GM12865 (cell line): Measurements from ENCODE around the gene ZNF488.
"Not testable (repeated sequence)": the region's sequence is repeated elsewhere in the genome, so short reads cannot be mapped to it uniquely, and the experiment has no call there.

ENCODE experiments used
- DNase-seq: peaks from one replicate; pipeline ENCODE4 v3.0.0; 2010; ENCODE audit warnings: low read depth
- H3K4me3 ChIP-seq: 2 replicates; pipeline ENCODE4 v1.5.1; 2011; ENCODE audit warnings: mild to moderate bottlenecking, low read depth, low read length, control low read depth
- TF ChIP-seq, protein P1 (sequence below): IDR thresholded peaks from 2 replicates; pipeline ENCODE4 v1.5.1; 2011; ENCODE audit warnings: low read length, control low read depth, low read depth, inconsistent platforms; ENCODE audit not compliant: insufficient read depth; ENCODE audit errors: missing control alignments

Gene ZNF488

DNA sequence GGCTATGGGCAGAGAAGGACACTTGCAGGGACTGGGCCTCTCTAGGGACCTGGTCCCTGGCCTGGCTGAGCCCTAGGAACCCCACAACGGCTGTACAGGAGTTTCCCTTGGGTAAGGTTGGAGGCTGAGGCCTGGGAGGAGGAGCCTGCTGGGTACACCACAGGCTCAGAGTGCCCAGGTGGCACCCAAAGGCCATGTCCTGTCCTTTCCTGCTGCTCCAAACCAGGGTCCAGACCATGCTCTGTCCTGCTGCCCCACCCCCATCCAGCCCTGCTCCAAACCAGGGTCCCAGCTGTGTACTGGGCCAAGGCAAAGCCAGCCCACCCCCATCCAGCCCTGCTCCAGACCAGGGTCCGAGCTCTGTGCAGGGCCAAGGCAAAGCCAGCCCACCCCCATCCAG is 35.3 kb upstream of the ZNF488 start:
- no peak overlapping the region for H3K4me3 ChIP-seq
- TF ChIP-seq, protein P1, sequence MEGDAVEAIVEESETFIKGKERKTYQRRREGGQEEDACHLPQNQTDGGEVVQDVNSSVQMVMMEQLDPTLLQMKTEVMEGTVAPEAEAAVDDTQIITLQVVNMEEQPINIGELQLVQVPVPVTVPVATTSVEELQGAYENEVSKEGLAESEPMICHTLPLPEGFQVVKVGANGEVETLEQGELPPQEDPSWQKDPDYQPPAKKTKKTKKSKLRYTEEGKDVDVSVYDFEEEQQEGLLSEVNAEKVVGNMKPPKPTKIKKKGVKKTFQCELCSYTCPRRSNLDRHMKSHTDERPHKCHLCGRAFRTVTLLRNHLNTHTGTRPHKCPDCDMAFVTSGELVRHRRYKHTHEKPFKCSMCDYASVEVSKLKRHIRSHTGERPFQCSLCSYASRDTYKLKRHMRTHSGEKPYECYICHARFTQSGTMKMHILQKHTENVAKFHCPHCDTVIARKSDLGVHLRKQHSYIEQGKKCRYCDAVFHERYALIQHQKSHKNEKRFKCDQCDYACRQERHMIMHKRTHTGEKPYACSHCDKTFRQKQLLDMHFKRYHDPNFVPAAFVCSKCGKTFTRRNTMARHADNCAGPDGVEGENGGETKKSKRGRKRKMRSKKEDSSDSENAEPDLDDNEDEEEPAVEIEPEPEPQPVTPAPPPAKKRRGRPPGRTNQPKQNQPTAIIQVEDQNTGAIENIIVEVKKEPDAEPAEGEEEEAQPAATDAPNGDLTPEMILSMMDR, result no peak
- DNase-seq, result no peak

DNA sequence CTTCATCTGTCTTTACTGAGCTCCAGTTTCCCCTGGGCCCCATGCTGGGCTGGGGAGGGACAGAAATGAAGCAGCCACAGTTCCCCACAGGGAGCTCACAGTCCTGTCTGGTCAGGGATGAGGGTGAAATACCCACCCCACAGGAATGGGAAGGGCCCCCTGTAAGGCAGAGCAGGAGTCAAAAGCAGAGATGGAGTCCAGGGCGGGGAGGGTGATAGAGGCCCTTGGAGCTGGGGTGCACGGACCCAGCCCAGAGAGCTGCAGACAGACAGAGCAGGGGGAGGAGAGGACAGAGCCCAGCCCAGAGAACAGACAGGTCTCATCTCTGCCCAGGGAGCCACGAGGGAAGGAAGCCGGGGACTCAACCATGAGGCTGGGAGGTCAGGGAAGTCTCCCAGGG is 34.9 kb upstream of the ZNF488 start:
- TF ChIP-seq, protein P1, result no peak
- H3K4me3 ChIP-seq, result no peak overlapping the region
- DNase-seq, result no peak

DNA sequence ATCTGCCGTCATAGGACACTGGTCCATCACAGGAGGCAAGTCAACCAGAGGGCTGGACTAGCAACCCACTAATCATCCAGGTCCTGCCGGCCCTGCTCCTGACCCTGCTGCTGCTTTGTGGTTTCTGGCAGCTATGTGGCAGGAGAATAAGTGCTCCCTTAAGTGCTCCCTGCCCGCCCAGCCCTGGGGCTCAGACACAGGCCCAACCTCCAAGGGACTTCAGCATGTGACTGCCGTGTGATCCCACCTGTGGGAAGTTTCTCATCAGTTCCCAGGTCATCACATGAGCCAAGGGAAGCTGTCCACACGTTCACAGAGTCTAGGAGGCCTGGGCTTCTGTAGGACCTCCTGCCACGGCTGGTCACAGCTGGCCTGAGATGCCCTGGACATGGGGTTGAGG is 34.2 kb upstream of the ZNF488 start:
- H3K4me3 ChIP-seq, result no peak overlapping the region
- TF ChIP-seq, protein P1, result no peak
- DNase-seq, result no peak

DNA sequence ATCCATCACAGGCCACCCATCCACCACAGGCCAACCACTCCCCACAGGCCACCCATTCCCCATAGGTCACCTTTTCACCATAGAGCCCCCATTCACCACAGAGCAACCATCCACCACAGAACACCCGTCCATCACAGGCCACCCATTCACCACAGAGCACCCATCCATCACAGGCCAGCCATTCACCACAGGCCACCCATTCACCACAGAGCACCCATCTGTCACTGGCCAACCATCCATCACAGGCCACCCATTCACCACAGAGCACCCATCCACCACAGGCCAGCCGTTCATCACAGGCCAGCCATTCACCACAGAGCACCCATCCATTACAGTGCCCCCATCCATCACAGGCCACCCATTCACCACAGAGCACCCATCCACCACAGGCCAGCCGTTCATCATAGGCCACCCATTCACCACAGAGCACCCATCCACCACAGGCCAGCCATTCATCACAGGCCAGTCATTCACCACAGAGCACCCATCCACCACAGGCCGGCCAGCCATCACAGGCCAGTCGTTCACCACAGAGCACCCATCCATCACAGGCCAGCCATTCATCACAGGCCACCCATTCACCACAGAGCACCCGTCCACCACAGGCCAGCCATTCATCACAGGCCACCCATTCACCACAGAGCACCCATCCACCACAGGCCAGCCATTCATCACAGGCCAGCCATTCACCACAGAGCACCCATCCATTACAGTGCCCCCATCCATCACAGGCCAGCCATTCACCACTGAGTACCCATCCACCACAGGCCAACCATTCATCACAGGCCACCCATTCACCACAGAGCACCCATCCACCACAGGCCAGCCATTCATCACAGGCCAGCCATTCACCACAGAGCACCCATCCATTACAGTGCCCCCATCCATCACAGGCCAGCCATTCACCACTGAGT is 32.5 kb upstream of the ZNF488 start:
- H3K4me3 ChIP-seq, DNase-seq: not testable (repeated sequence)

DNA sequence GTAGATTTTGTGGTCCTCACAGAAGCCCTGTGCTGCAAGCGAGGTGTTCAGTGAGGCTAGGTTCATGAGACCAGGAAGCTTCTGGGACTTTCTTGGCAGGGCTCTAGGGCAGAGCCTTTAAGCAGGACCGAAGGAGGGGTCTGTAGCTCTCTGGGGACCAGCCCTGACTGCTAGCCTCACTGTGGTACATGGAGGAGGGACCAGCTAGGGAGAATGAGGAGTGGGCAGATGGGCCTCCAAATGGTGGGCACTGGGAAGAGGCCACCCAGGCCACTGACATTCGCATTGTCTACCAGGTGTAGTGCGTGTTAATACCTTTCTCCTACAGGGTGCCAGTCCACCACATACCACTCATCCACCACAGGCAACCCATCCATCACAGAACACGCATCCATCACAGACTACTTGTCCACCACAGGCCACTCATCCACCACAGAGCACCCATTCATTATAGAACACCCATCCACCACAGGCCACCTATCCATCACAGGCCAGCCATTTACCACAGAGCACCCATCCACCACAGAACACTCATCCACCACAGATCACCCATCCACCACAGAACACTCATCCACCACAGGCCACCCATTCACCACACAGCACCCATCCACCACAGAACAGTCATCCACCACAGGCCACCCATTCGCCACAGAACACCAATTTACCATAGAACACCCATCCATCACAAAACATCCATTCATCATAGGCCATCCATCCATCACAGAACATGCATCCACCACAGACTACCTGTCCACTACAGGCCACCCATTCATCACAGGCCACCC is 31.6 kb upstream of the ZNF488 start:
- TF ChIP-seq, protein P1, result no peak
- no peak overlapping the region for H3K4me3 ChIP-seq

DNA sequence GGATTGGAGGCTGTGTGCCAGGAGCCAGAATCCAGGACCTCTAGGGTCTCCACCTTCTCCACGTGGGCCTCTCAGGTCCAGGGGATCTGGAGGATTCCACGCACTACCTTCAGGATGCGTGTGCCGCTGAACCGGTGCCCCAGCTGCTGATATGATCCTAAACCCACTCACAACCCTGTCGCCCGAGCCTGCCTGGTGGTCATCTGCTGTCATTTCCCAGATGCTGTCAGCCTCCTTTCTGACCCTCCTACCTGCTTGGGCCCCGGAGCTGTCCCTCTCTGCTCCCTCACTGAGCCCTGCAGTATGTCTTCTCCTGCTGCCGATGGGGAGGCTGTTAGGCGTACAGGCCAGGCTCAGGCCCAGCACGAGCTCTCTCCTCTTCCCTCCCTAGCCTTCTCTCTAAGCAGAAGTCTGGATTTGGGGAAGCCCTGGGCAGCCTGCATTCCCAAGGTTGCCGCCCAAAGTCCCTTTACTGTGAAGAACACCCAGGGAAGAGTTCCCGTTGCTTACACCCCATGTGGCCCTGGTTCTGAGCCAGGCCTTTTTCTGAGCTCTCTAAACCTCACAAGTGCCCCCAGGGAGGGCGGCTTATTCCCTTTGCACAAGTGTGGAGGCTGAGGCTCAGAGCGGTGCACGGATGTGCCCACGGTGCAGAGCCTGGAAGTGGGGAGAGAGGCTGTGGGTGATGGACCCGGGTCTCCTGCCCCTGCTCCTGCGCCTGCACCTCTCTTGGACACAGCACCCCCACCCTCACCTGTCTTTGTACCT is 30.8 kb upstream of the ZNF488 start:
- TF ChIP-seq, protein P1, result no peak
- no peak overlapping the region for H3K4me3 ChIP-seq
- DNase-seq, result no peak

More for the DNA sequence above, 31.6 kb upstream of the ZNF488 start:
- no peak for DNase-seq

DNA sequence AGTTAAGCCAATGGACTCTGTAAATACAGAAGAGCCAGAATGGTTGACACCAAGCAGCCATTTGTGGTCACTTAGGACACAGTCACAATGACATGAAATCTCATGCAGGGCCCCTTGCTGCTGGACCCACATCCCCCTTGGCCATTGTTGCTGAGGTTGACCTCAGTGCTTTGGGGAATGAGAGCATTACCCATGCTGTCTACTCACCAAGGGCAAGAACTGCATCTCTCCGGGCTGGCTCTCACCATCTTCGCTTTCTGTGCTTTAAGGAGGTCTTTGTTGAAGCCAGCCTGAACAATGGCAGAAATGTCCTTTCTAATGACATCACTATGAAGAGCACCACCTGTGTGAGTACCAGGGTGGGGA is 30.1 kb upstream of the ZNF488 start:
- DNase-seq, result no peak

More for the DNA sequence above, 30.1 kb upstream of the ZNF488 start:
- TF ChIP-seq, protein P1, result no peak
- H3K4me3 ChIP-seq, result no peak overlapping the region
